ENCODE data around the gene C10orf67. TPM values are rescaled to one million over a fixed set of nuclear protein-coding genes. Genes with fewer than 3 reads are reported as not detected.

C10orf67 gene
- total and polyA plus RNA-seq, 2 donors: 0.05 to 0.16 TPM

DNA sequence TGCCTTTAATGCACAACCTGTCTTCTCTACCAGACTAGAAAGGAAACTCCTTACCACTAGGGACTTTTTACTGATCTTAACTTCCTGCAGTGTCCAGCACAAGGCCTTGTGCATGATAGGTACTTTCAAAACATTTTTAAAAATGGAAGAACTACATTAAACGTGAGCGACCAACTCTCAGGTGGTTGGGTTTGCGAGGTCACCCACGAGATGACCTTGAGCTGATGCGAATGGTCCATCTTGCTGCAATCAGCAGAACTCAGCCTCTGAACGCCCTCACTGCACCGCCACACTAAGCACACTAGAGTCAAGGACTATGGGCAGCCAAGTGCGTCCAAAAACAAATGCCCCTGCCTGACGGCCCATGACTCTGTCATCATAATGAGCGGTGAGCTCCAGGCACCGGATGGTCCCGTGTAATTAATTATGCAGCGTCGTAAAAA is 187.3 kb downstream of the C10orf67 start:
- 65% methylated on average over 14 of the region's 14 CpGs for WGBS

DNA sequence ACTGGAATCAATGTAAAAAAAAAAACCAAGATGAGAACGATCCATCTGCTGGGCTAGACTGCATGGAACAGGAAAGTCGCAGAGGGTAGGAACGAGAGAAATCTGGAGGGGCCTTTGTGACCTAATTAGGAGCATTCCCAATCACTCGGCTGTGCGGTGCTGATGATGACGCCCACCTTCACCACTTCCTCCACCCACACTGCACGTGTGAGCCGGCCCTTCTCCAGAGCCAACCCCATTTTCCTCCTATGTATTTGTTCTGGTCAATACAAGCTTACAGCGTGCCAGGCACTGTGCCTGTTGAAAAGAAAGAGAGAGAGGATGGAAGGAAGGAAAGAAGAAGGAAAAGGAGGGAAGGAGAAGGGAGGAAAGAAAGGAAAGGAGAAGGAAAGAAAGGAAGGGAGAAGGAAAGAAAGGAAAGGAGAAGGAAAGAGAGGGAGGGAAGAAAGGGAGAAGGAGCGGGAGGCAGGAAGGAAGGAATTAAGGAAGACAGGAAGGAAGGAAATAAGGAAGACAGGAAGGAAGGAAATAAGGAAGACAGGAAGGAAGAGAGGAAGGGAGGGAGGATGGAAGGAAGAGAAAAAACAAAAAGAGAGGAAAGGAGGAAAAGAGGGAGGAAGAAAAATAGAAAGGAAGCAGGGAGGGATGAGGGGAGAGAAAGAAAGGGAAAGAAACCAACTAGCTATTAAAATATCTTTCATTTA is 188.0 kb downstream of the C10orf67 start:
- H3K27me3 ChIP-seq (ENCODE audit: control insufficient read depth in 2 of 2, insufficient read depth in 1 of 2, low read length in 1 of 2): peaks cover 0 to 2% of the 10 kb centered on the region in 2 donors
- no peak overlapping the region for H3K4me3 ChIP-seq (ENCODE audit: low read length in 2 of 2)
- no peak for DNase-seq (ENCODE audit: low read depth in 6 of 9, low spot score in 9 of 9)
- no peaks in the 10 kb centered on the region for H3K36me3 ChIP-seq (ENCODE audit: control insufficient read depth in 2 of 2, insufficient read depth in 2 of 2, low read length in 1 of 2)
- no peak overlapping the region for H3K27ac ChIP-seq (ENCODE audit: low read depth in 1 of 2, low read length in 1 of 2)
- H3K9me3 ChIP-seq (ENCODE audit: control insufficient read depth in 2 of 2, insufficient read depth in 1 of 2, low read length in 1 of 2): no peaks in the 10 kb centered on the region
- WGBS: 70% methylated on average over 10 of the region's 10 CpGs
- no peaks in the 10 kb centered on the region for H3K4me1 ChIP-seq (ENCODE audit: control insufficient read depth in 2 of 2, insufficient read depth in 2 of 2, low read length in 2 of 2)

More for the DNA sequence above, 187.3 kb downstream of the C10orf67 start:
- H3K27me3 ChIP-seq (ENCODE audit: control insufficient read depth in 2 of 2, insufficient read depth in 1 of 2, low read length in 1 of 2): peaks cover 0 to 2% of the 10 kb centered on the region in 2 donors
- no peak for DNase-seq (ENCODE audit: low read depth in 6 of 9, low spot score in 9 of 9)
- no peaks in the 10 kb centered on the region for H3K9me3 ChIP-seq (ENCODE audit: control insufficient read depth in 2 of 2, insufficient read depth in 1 of 2, low read length in 1 of 2)
- no peaks in the 10 kb centered on the region for H3K36me3 ChIP-seq (ENCODE audit: control insufficient read depth in 2 of 2, insufficient read depth in 2 of 2, low read length in 1 of 2)
- no peak overlapping the region for H3K4me3 ChIP-seq (ENCODE audit: low read length in 2 of 2)
- no peak overlapping the region for H3K27ac ChIP-seq (ENCODE audit: low read depth in 1 of 2, low read length in 1 of 2)
- H3K4me1 ChIP-seq (ENCODE audit: control insufficient read depth in 2 of 2, insufficient read depth in 2 of 2, low read length in 2 of 2): no peaks in the 10 kb centered on the region

DNA sequence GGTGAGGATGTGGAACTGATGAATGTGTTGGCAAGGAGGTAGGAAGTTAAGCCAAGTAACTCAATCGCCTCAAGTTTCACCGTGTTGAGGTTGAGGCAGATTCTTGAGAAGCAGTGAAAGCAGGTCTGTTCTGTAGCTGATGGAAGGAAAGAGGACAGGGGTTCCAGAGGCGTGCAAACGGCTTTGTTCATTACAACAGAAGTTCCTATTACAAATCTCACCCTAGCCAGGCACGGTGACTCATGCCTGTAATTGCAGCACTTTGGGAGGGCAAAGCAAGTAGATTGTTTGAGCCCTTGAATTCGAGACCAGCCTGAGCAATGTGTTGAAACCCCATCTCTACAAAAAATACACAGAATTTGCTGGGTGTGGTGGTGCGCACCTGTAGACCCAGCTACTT is 189.4 kb downstream of the C10orf67 start:
- H3K27me3 ChIP-seq (ENCODE audit: control insufficient read depth in 2 of 2, insufficient read depth in 1 of 2, low read length in 1 of 2): peaks cover 0 to 2% of the 10 kb centered on the region in 2 donors
- WGBS: 85% methylated on average over 7 of the region's 7 CpGs
- DNase-seq (ENCODE audit: low read depth in 6 of 9, low spot score in 9 of 9): no peak

More for the DNA sequence above, 189.4 kb downstream of the C10orf67 start:
- Histone ChIP-seq H3K9me3 (ENCODE audit: control insufficient read depth in 2 of 2, insufficient read depth in 1 of 2, low read length in 1 of 2) (no peaks in the 10 kb centered on the region), H3K4me3 (ENCODE audit: low read length in 2 of 2) (no peak overlapping the region), H3K27ac (ENCODE audit: low read depth in 1 of 2, low read length in 1 of 2) (no peak overlapping the region), H3K36me3 (ENCODE audit: control insufficient read depth in 2 of 2, insufficient read depth in 2 of 2, low read length in 1 of 2) (no peaks in the 10 kb centered on the region), H3K4me1 (ENCODE audit: control insufficient read depth in 2 of 2, insufficient read depth in 2 of 2, low read length in 2 of 2) (no peaks in the 10 kb centered on the region)

Other genes starting within 250 kb of the C10orf67 start
- 14.2 TPM for gene MSRB2, start 249.2 kb downstream of the C10orf67 start, total RNA-seq
- 26.2 TPM for gene MSRB2, start 249.2 kb downstream of the C10orf67 start, polyA plus RNA-seq
- gene PTF1A, start 152.5 kb downstream of the C10orf67 start, total RNA-seq: not detected
- gene PTF1A, start 152.5 kb downstream of the C10orf67 start, polyA plus RNA-seq: 0.16 TPM
- 3.8 TPM for gene OTUD1, start 94.3 kb upstream of the C10orf67 start, total RNA-seq
- 15.0 TPM for gene OTUD1, start 94.3 kb upstream of the C10orf67 start, polyA plus RNA-seq